ENCODE measurements around the gene ZMPSTE24.

- TF ChIP-seq CTCF (IDR thresholded peaks at IDR 0.05) (no peak), POLR2A (IDR thresholded peaks at IDR 0.05) (no peak)
Observed at GRCh38 chr1:40291293-40291692, 33.3 kb downstream of the ZMPSTE24 start.

Measured in adrenal gland (tissue), 5 donors.